NCI-H524 treated with DMSO at 0.1 percent for 48 hours (cell line): ENCODE results near the gene ZXDC.

Experiments used
- DNase-seq: peaks from one replicate; lab custom pipeline; 2025; lab: John Stamatoyannopoulos, UW

Gene ZXDC

DNA sequence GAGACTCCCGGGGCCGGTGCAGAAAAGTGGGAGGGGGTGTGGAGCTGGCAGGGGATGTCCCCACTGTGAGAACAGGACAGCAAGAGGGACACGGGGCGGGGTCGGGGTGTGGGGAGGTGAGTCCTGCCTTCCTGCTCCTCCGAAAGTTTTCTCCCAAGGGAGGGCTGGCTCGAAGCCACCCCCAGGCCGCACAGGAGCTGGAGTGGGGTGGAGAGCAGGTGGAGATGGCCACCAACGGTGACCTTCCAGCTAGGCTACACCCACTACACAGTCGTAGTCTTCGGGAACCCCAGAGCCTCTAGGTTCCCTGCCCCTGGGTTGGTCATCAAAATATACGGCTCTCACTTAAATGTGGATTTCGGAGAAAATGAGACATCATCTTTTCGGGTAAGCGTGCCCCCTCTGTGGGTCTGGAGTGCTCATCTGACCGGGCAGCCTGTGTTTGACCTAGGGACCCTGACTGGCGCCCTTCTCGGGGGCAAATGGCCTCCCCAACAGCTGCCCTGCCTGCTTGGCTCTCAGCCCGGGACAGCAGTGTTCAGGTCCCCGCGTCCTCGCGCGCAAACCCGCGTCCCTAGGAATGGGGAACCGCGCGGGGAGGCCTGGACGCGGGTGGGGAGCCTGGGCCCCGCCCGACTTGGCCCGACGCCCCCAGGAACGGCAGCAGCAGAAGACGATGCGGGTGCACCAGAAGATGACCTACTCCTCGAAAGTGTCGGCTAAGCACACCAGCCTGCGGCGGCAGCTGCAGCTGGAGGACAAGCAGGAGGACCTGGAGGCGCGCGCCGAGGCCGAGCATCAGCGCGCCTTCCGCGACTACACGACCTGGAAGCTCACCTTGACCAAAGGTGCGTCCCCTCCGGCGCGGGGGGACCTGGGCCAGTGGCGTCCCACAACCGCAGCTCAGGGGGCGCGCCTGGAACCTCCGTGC, 59.8 kb downstream of the ZXDC start:
- DNase-seq: no peak

DNA sequence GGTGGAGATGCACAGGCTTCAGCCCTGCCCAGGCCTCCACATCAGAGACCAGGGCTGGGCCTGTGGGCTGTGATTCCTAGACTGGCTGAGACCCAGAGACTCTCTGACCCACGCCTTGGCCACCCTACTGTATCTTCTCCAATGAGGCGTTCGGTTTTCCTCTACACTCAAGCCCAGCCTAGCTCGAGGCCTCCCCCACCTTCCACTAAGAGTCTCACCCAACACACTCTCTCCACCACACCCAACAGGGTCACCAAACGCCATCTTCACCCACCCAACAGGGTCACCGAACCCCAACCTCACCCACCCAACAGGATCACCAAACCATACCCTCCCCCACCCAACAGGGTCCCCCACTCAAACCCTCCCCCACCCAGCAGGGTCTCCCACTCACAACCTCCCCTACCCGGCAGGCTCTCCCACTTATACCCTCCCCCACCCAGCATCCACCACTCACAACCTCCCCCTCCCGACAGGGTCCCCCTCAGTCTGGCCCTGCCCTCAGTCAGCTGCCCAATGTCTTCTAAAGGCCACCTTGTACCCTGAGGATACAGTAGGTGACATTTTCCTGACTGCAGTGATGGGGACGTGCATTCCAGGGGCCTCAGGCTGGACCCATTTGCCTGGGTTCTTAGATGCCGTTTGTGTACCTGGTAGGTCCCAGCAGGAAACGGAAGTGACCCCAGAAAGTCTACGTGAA, 60.6 kb downstream of the ZXDC start:
- DNase-seq: no peak

DNA sequence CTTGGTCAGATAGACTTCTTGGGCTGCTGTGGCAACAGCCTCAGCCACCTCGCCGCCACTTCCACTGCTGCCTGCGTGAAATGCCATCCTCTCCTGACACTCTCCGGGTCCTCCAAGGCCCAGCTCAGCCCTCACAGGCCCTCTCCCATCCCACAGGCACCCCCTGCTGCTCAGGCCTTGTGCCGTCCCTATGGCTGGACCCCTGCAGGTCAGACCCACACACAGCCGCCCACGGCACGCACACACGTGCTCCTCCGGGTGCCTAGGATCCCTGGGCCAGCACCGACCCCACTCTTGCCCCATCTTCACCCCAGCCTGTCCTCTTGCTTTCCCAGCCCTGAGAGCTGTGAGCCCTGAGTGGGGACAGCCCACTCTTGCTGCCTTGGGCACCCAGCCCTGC, 61.3 kb downstream of the ZXDC start:
- no peak for DNase-seq

DNA sequence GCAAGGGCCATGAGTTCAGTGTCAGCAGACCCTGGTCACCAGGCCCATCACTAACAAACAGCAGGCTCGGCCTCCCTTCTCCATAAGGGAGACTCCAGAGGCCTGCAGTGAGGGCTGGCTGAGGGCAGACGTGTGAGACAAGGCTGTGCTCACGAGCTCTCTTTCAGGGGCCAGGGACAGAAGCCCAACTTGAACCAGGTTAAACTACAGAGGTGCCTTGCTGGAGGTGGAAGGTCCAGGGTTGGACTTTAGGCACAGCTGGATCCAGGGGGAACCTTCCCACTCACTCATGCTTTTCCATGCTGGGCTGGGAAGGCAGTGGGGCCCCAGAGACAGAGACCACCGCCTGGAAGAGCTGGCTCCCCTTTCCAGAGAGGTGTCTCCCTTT, 62.0 kb downstream of the ZXDC start:
- DNase-seq: no peak

DNA sequence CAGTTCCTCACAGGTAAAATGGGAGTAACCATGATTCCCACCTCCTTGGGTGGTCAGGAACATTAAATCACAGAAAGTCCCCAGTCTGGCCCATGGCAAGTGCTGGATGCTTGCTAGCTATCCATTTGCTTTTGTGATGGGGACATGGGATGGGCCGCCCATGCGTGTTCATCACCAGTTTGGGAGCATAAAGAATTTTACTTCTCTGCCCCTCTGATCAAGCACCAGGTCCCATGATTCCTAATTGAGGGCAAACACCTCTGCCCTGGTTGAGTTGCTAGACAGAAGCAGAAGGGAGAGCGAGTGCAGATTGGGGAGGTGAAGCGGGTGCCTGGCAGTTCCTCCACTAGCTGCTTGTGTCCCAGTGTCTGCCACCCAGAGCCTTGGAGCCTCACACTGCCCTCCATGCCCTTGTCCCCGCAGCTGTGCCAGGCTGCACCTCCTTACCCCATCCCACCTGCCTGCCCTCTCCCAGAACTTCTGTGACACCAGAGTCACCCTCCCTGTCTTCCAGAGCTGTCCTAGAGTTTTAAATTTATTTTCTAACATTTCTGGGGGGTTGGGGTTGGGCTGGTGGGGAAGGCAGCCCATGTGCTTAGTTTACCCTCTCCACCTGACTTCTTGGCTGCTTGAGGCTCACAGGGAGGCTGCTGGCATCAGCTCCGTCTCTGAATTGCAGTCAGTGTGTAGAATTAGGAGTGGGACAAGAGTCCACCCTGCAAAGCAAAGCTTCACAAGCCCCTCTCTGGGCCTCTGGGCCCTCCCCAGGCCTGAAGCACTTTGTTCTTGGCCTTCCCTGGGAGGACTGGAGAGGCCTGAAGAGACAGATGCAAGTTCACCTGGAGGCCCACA, 62.6 kb downstream of the ZXDC start:
- no peak for DNase-seq

DNA sequence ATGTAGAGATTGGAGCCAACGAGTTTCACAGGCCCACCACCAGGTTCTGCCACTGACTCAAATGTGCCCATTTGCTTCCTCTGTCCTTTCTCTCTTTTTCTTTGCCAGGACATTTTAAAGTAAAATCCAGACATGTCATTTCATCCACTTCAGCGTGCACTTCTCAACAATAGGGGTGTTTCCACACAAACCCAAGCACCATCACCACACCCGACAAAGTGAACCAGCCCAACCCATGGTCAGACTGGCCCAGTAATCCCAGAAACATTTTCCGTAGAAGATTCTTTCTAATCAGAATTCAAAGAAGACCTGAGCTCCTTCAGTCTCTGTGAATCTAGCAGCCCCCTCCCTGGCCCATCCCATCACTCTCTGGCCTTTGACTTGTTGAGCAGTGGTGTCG, 67.6 kb downstream of the ZXDC start:
- DNase-seq: no peak

DNA sequence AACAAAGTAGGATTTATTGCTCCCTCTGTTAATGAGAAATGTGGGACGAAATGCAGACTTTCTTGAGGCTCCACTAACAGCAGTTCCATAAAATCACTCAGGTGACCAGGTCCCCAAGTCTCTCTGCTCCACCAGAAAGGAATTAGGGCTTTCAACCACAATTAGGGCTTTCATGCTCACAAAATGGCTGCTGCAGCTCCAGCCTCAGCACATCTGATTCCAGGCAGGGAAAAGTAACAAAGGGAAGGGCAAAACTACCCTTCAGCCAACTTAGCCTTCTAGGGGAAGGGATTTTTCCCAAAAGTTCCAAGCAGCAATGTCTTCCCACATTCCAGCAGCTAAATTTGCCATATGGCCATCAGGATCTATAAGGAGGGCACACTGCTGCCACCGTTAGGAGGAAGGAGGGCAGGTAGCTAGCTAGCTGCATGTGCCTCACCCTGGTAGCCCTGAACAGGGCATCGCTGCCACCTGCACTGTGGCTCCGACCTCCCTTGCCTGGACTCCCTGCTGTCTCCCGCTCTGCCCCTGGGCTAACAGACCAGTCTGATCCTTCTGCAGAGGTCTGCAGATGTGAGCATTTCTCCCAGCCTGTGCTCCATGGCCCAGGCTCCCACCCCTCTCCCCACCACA, 68.2 kb downstream of the ZXDC start:
- no peak for DNase-seq

DNA sequence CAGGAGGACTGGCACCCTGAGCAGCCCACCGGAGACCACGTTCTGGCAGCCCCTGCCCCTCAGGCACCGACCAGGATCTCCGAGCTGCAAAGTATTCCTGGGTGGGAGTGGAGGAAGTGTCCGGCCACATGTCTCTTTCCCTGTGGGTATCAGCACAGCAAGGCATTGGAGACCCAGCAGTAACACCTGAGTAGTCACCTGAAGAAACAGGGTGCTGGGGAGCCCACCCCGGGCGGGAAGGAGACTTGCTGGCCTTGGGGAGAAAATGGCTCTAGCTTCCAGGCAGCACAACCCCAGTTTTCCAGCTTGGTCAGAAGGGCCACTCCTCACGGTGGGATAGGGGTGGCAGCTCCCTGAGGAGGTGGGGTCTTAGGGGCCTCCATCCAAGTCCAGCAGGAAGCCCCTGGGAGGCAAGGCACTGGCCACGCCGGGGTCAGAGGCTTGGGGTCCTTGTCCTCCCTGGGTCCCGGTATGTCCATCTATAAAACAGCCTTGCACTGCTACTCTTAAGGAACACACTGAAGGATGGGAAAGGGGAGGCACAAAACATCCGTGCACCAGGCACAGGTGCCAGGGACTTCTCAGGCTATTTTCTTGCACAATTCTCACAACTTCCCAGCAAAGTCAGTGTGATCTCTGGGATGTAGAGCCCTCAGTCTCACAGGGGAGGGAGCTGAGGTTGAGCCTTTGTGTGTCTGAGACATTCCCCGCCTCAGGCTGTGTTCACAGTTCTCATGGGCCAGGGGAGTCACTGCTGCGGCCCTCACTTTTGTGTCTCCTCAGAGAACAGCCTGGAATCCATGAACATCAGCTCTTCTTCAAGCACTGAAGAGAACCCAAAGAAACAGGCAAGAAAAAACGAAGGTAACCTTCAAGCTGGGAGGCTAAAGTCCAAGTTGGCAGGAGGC, 69.0 kb downstream of the ZXDC start:
- DNase-seq: no peak

DNA sequence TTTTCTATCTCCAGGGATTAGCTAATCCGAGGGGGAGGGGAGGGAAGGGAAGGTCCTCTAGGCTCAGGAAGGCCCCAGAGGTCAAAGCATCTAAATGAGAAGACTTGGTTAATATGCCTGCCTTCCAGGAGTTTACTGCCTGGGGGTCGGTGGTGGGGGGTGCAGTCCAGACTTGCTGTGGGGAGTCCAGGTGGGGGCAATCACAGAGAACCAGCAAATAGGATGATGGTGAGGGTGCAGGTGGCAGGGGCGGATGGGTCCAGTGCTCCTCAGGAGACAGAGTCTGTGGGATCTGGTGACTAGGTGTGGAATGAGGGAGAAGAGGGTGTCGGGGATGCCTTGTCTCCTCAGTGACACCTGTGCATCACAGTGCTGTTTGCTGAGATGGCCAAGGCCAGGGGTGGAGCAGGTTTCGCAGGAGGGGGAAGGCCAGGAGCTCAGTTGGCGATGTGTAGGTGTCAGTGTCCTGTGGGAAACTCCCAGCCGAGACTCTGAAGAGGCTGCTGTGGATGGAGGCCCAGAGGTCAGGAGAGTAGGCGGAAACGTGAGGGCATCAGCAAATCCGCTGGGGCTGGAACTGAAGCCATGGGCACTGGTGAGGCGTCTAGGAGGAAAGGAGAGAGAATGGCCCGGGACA, 72.9 kb downstream of the ZXDC start:
- no peak for DNase-seq

DNA sequence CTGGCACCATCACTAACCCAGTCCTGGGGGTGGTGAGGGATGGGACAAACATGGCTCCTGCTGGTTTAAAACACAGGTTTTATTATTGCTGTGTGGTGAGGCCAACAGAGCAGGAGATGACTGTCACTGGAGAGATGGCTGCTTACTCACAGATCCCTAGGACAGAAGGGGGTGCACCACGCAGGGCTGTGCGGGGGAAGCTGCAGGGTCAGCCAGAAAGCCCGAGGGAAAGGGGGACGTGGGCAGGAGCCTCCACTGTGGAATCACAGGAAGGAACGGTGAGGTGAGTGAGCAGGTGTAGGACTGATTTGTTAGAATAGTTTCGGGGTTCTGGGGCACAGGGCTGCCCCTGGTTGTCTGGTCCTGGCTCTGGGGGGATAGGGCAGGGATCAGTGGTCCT, 73.5 kb downstream of the ZXDC start:
- DNase-seq: no peak

DNA sequence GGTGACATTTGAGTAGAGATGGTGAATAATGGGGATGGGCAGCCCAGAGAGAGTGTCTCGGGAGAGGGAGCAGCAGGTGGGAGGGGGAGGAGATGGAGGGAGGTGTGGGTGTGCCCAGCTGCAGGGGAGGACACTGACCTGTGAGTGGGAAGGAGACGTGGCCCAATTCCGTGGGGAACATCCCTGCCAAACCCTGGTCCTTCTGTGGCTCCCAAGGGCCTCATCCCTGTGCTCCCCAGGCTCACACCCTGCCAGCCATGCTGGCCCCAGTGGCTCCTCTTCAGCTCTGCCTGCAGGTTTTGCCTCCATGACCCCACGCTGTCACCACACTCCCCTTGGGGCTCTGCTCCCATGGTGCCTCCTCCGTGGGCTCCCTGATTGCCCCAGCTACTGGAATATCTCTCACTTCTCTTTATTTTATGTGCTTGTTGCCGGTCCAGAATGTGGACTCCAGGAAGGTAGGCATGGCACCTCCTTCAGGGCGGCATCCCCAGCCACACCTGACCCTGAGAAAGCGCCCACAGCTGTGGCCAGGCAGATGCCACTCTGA, 74.0 kb downstream of the ZXDC start:
- no peak for DNase-seq

DNA sequence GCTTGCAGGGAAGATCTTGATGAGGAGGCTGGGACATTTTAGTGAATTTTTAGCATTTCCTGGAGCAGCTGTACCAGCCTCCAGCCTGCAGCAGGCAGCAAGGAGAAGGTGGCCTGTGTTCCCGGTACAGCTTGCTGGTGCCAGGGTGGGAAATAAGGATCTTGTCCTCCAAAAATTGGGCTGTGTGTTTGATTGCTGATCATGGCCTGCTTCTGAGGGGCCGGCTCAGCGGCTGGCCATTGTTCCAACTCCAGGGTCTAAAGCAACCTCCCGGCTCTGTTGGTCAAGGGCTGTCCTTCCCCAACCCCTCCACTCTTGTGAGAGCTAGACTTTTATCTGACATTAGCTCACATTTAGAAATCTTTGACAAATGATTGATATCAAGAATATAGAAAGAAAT, 75.9 kb downstream of the ZXDC start:
- no peak for DNase-seq

DNA sequence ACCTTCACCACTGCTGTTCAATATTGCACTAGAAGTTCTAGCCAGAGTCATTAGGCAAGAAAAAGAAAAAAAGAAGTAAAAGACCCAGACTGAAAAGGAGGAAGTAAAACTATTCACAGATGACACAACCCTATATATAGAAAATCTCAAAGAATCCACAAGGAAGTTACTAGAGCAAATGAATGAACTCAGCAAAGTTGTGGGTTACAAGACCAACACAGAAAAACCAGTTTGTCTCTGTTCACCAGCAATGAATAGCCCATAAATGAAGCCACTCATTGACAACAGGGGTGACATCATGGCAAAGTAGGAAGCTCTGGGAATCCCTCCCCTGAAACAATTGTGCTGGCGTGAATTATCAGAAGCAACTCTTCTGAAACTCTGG, 76.3 kb downstream of the ZXDC start:
- no peak for DNase-seq

DNA sequence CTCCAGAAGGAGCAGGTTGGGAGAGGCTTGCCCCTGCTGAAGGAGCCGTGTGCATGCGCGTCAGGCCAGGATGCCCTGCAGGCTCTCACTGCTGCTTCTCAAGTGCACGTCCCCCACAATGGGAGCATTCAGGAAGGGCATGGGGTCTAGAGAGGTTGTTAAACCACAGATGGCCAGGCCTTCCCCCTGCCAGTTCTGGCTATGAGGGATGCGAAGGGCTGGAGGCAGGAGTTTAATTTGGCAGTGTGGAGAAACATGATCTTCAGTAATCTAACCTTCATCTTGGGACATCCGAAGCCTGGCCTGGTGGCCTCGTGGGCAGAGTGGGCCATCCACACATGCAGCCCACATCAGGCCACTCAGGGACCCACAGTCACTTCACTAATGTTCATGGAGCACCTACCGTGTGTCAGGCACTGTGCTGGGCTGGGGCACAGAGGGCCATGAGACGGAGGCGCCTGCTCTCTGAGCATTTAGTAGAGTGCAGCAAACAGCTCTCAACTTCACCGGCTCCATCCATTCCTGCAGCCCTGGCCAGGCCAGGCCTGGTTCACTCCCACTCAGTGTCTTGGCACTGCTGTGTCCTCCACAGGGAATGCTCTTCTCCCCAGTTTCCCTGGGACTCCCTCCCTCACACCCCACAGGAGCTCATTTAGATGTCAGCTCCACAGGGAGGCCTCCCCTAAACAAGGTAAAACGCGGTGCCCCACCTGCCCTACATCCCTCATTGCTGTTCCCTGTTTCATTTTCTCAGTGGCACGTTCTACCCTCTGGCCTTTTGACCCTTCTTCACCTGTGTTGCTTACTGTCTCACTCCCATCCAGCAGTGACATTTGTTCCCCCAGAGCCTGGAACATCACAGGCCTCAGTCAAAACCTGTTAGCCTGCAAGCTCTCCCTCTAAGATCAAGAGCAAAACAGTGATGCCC, 77.0 kb downstream of the ZXDC start:
- DNase-seq: no peak

DNA sequence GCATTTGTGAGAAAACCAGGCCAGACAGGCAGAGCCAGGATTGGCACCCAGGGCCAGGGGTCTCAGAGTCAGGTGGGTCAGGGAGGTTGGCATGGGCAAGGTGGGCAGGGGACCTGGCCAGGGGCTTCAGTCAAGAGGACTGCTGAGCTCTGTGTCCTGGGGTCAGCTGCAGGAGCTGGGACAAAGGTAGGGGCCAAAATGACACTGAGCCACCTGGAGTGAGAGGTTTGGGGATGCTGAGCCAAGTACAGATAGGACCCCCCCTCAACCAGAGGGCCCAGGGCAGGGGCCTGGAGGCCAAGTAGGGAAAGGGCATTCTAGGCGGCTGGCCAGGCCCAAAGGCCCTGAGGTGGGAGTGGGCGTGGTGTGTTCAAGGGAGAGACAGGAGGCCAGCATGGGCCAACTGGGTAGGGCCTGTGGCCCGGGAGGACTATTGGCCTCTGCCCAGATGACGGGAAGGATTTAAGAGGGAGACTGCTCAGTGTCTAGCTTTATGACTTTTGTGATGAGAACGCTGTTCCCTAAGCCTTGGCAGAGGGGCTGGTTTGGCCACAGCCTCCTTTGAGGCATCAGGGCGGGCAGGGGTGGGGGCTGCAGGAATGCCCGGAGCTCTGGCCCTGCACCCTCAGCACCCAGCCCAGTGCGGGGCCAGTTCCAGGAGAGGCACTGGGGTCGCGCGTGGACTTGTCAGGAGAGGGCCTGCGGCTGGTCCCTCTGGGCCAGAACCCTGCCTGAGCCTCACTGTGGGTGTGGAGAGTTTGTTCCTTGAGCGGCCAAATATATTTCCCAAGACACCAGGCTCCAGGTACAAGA, 77.9 kb downstream of the ZXDC start:
- no peak for DNase-seq

DNA sequence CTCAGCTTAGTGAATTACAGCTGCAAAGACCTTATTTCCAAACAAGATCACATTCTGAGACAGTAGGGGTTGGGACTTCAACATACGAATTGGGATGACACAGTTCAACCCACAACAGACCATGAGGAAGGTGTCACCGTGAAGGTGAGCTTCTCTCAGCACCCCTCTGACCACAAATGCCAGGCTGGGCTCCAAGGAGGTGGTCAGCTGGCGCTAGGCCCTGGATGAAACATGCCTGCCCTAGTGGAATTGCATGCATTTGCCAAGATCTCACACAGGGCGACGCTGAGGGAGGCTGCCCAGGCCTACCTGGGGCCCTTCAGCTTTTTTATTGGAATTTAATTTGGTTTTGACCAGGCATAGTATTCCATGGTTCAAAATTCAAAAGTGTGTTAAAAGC, 79.2 kb downstream of the ZXDC start:
- DNase-seq: no peak

DNA sequence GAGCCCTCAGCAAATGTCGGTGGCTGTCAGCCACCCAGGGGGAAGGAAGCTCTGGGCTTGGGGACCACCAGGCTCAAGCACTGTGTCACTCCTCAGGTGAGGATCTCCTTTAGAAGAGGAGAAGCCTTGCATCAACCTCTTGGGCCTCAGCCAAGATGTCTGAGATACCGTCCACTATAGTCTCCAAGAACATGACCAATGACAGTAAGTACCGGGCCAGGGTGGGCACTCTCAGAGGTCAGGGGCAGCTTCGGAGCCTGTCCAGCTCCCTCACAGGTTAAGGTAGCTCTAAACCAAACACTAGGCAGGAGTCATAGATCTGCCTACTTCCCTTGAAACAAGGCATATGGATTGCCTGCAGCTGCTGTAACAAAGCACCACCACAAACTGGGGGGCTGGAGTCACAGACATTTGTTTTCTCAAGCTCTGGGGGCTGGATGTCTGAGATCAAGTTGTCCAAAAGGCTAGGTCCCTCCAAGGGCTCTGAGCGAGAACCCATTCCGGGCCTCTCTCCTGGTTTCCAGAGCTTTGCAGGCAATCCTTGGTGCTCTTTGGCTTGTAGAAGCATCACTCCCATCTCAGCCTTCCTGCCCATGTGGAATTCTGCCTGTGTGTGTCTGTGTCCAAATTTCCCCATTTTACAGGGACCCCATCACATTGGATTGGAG, 79.7 kb downstream of the ZXDC start:
- no peak for DNase-seq

DNA sequence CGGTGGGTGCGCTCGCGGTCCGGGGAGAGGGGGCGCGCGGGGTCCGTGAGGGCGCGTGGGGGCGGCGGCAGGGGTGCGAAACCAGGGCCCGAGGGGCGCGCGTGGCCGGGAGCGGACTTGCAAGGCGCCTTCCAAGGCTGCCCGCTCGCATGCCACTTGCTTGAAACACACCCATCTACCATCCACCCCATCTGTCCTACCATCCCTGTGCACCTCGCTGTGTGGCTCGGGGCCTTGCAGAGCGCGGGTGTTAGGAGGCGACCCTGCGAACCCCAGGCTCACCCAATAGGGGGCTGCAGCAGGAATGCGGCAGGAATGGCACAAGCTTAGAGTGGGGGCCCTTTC, 80.7 kb downstream of the ZXDC start:
- DNase-seq: no peak
